Stomach (tissue), 9 donors: ENCODE results near the gene OSBP2. TPM values are rescaled to one million over a fixed set of nuclear protein-coding genes. Genes with fewer than 3 reads are reported as not detected.

Experiments
- DNase-seq, 2 donors: peaks; one replicate each; pipeline versions ENCODE4 v3.0.0 to v3.0.0-alpha.2; 2013 to 2019
- H3K27ac ChIP-seq, 5 donors: fragments of 200-600 bp in 4 of 5; sonication (generic) in 4 of 5; one replicate each; pipeline ENCODE4 v1.5.1; 2013 to 2019; ENCODE audit warnings: mild to moderate bottlenecking in 1 of 5, moderate library complexity in 1 of 5
- H3K27me3 ChIP-seq, 3 donors: fragments of 200-600 bp; sonication (generic); one replicate each; pipeline ENCODE4 v1.5.1; 2017 to 2019; ENCODE audit warnings: mixed run types in 1 of 3
- H3K36me3 ChIP-seq, 4 donors: fragments of 200-600 bp; sonication (generic); 1 replicate in 3 of 4; 2 replicates in 1 of 4; pipeline ENCODE4 v1.5.1; 2016 to 2019
- H3K4me1 ChIP-seq, 4 donors: fragments of 200-600 bp; sonication (generic); one replicate each; pipeline ENCODE4 v1.5.1; 2016 to 2019
- H3K4me3 ChIP-seq, 4 donors: fragments of 200-600 bp; sonication (generic) in 3 of 4; one replicate each; pipeline ENCODE4 v1.5.1; 2016 to 2019; ENCODE audit warnings: mild to moderate bottlenecking in 1 of 4
- H3K9me3 ChIP-seq, 4 donors: fragments of 200-600 bp; sonication (generic); one replicate each; pipeline ENCODE4 v1.5.1; 2016 to 2019
- CTCF ChIP-seq, 7 experiments: fragments of 450-650 bp in 4 of 7; fragments of 200-600 bp in 3 of 7; sonication (generic) in 3 of 7; IDR thresholded peaks; one replicate each; pipeline ENCODE4 v1.5.1; 2016 to 2019; ENCODE audit warnings: antibody characterized with exemption in 7 of 7, control low read depth in 2 of 7, mild to moderate bottlenecking in 1 of 7
- EP300 ChIP-seq: sonication (generic); formaldehyde crosslinking; IDR thresholded peaks from one replicate; pipeline ENCODE4 v1.6.1; 2017; ENCODE audit warnings: antibody characterized with exemption
- POLR2A ChIP-seq, 4 donors: fragments of 450-650 bp; IDR thresholded peaks; one replicate each; pipeline ENCODE4 v1.6.1; 2016; ENCODE audit warnings: antibody characterized with exemption in 4 of 4, control low read depth in 2 of 4, mild to moderate bottlenecking in 1 of 4, moderate library complexity in 1 of 4
- POLR2AphosphoS5 ChIP-seq, 3 donors: sonication (generic); formaldehyde crosslinking; IDR thresholded peaks; one replicate each; pipeline ENCODE4 v1.6.1; 2016; ENCODE audit warnings: antibody characterized with exemption in 3 of 3
- WGBS, 5 donors: extraction: QIAGEN DNeasy Blood & Tissue Kit in 3 of 5; methylation state at CpG; one replicate each; pipeline versions ENCODE4 v1.1.5 to v1.1.7; 2013 to 2018; 5-methylcytosine and 5-hydroxymethylcytosine counted together
- intact Hi-C: fragments of 100-400 bp; cut with DNase I; formaldehyde crosslinking; loops from one replicate; pipeline ENCODE4 v1.15.1; 2023; ENCODE audit warnings: low total_unique reads
- polyA plus RNA-seq, 3 donors: library from polyadenylated mRNA; stranded (reverse); fragments of 200-250 nt; gene quantifications; one replicate each; pipeline ENCODE4 v1.2.3, GENCODE V29; 2013
- total RNA-seq, 5 donors: library from RNA; depleted of rRNA; stranded (reverse); fragments of >200 nt; gene quantifications; one replicate each; pipeline versions ENCODE4 v1.1.0 to v1.2.3, GENCODE V29; 2014 to 2016
- donor health status: healthy with polysubstance abuse.
- donor health status: Bipolar disorder and iron deficiency.
- donor health status: healthy.

OSBP2 gene
- total and polyA plus RNA-seq, 8 donors: 0.58 to 9.5 (median 1.8) TPM; not detected in 1

GRCh38 chr22:30824096-30824495 is 129.4 kb downstream of the OSBP2 start:
- Histone ChIP-seq H3K36me3 (no peaks in the 10 kb centered on the region), H3K27ac (no peak overlapping the region), H3K4me3 (no peak overlapping the region), H3K4me1 (peaks cover 7 to 17% (median 14%) of the 10 kb centered on the region in 4 donors), H3K27me3 (peaks cover 0 to 74% (median 23%) of the 10 kb centered on the region in 3 donors), H3K9me3 (no peaks in the 10 kb centered on the region)
- TF ChIP-seq POLR2A (IDR thresholded peaks at IDR 0.05) (no peak), POLR2AphosphoS5 (IDR thresholded peaks at IDR 0.05) (no peak), CTCF (IDR thresholded peaks at IDR 0.05) (no peak), EP300 (no peak)
- 89 to 94% (median 92%) methylated on average over 8 of the region's 8 CpGs for WGBS, 5 donors
- DNase-seq: no peak
- intact Hi-C loops: no loop called here

DNA sequence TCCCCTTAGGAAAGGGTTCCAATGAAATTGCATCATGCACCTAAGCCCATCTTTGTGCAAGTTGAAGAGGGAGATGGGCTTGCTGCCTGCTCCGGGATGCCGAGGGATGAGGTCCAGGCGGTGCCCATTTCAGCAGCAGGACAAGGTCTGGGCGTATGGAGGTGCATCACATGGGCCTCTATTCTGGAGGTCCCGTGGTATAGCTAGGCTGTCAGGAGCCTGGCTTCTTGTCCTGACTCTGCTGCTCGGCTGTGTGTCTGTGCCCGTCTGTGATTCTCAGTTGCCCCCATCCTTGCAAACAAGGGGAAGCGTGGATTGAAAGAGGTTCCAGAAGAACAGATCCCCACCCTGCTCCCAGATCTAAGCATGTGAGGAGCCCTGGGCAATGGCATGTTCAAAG is 130.0 kb downstream of the OSBP2 start:
- DNase-seq: no peak
- 83 to 98% (median 93%) methylated on average over 8 of the region's 8 CpGs for WGBS, 5 donors
- no peak overlapping the region for H3K27ac ChIP-seq
- intact Hi-C loops: no loop called here
- TF ChIP-seq POLR2AphosphoS5 (IDR thresholded peaks at IDR 0.05) (no peak), EP300 (no peak), POLR2A (IDR thresholded peaks at IDR 0.05) (no peak), CTCF (IDR thresholded peaks at IDR 0.05) (no peak)
- no peak overlapping the region for H3K4me3 ChIP-seq
- H3K9me3 ChIP-seq: no peaks in the 10 kb centered on the region
- no peaks in the 10 kb centered on the region for H3K36me3 ChIP-seq
- H3K27me3 ChIP-seq: peaks cover 0 to 68% (median 23%) of the 10 kb centered on the region in 3 donors
- peaks cover 7 to 17% (median 14%) of the 10 kb centered on the region in 4 donors for H3K4me1 ChIP-seq

DNA sequence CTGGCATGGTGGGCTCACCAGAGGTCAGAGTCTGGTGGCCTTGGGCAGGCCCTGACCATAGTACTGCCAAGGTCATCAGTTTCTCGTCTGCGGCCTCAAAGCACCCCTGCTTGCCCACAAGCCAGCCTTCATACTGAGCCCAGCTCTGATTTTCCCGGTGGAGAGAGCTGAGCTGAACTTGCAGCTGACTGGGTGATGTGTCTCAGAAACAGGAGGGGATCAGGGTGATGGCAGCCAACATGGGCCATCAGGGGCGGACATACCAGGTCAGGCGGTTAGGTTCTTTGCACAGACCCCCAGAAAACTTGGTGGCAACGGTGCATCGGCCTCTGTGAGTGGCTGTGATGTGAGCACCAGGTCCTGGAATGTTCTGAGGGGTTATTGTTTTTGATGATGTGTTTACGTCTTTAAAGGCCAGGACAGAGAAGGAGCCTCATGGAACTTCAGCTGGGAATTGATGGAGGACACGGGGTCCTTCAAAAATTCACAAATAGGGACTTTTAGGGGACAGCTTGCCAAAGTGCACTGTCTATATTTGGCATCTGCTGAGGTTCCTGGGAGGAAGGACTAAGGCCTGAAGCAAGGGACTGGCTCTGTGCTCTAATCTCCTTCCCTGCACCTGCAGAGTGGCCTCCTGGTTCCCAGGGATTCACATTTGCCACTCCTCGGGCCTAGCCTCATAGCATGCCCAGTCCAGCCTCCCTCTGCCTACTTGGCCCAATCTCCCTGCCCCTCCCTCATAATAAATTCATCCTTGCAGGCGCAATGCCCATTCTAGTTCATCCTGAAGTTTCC is 131.2 kb downstream of the OSBP2 start:
- intact Hi-C loops: no loop called here
- H3K4me3 ChIP-seq: no peak overlapping the region
- H3K27ac ChIP-seq: no peak overlapping the region

More for the DNA sequence above, 131.2 kb downstream of the OSBP2 start:
- whole genome bisulfite sequencing, 5 donors: 83 to 90% (median 86%) methylated on average over 10 to 11 of the region's 11 CpGs
- peaks cover 0 to 56% (median 23%) of the 10 kb centered on the region in 3 donors for H3K27me3 ChIP-seq
- DNase-seq: no peak
- peaks cover 7 to 20% (median 17%) of the 10 kb centered on the region in 4 donors for H3K4me1 ChIP-seq
- no peaks in the 10 kb centered on the region for H3K9me3 ChIP-seq
- TF ChIP-seq EP300 (no peak), POLR2A (IDR thresholded peaks at IDR 0.05) (no peak), POLR2AphosphoS5 (IDR thresholded peaks at IDR 0.05) (no peak), CTCF (IDR thresholded peaks at IDR 0.05) (no peak)
- H3K36me3 ChIP-seq: no peaks in the 10 kb centered on the region
